Omental fat pad (tissue), 4 donors: ENCODE data around the gene SUN1. TPM values are rescaled to one million over a fixed set of nuclear protein-coding genes. Genes with fewer than 3 reads are reported as not detected.

Source experiments
- ATAC-seq: fragments of 150-250 bp; one replicate; pipeline ENCODE4 v1.9.1; 2016; ENCODE audit warnings: mild to moderate bottlenecking, moderate library complexity; ENCODE audit not compliant: low FRiP score
- DNase-seq: peaks from one replicate; pipeline ENCODE4 v3.0.0-alpha.2; 2019; ENCODE audit warnings: low spot score
- total RNA-seq, 4 donors: library from RNA; depleted of rRNA; stranded (reverse); fragments of >200 nt; gene quantifications; one replicate each; pipeline ENCODE4 v1.1.0, GENCODE V29; 2016
- TF ChIP-seq, protein P1 (sequence below), 3 donors: fragments of 450-650 bp; IDR thresholded peaks; one replicate each; pipeline ENCODE4 v1.5.1; 2016 to 2017; ENCODE audit warnings: antibody characterized with exemption in 3 of 3, mild to moderate bottlenecking in 3 of 3, moderate library complexity in 2 of 3

Gene SUN1
- total RNA-seq, 4 donors from 2014 or later, result 124 to 245 (median 174) TPM

DNA sequence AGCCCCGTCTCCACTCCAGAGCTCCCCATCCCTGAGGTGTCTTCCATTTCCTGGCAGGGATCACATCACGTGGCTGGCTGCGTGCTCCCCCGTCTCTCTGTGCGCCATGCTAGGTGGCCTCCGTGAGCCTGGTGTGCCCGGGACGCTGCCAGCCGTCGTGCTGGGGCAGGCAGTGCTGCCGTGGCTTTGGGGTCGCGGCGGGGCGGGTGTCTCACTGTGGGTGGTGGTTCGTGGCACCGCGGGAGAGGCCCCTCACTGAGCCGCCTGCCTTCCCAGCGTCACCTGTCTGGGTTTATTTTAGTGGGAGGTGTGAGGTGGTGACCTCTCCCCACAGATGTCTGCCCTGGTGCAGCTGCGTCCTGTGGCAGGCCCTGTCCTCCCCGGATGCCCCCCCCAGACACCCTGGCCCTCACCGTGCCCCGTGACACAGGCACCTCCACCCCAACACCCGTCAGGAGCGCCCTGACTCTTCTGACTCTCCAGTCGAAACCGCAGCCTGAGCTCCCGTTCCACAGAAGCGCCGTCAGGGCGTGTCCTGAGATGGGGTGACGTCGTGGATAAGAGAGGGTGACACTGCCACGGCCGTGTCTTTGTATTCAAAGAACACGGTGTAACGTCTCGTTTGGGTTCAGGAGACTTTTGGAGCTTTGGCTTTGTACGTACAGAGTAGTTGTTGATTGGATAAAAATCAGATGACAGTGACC lies 62.0 kb downstream of the SUN1 start:
- TF ChIP-seq, protein P1, sequence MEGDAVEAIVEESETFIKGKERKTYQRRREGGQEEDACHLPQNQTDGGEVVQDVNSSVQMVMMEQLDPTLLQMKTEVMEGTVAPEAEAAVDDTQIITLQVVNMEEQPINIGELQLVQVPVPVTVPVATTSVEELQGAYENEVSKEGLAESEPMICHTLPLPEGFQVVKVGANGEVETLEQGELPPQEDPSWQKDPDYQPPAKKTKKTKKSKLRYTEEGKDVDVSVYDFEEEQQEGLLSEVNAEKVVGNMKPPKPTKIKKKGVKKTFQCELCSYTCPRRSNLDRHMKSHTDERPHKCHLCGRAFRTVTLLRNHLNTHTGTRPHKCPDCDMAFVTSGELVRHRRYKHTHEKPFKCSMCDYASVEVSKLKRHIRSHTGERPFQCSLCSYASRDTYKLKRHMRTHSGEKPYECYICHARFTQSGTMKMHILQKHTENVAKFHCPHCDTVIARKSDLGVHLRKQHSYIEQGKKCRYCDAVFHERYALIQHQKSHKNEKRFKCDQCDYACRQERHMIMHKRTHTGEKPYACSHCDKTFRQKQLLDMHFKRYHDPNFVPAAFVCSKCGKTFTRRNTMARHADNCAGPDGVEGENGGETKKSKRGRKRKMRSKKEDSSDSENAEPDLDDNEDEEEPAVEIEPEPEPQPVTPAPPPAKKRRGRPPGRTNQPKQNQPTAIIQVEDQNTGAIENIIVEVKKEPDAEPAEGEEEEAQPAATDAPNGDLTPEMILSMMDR (IDR thresholded peaks at IDR 0.05), result no peak
- ATAC-seq, result no peak
- no peak for DNase-seq

- ATAC-seq (no peak), DNase-seq (no peak)
- TF ChIP-seq, protein P1 (IDR thresholded peaks at IDR 0.05), result no peak
Observed at GRCh38 chr7:894927-895450, 62.7 kb downstream of the SUN1 start.

DNA sequence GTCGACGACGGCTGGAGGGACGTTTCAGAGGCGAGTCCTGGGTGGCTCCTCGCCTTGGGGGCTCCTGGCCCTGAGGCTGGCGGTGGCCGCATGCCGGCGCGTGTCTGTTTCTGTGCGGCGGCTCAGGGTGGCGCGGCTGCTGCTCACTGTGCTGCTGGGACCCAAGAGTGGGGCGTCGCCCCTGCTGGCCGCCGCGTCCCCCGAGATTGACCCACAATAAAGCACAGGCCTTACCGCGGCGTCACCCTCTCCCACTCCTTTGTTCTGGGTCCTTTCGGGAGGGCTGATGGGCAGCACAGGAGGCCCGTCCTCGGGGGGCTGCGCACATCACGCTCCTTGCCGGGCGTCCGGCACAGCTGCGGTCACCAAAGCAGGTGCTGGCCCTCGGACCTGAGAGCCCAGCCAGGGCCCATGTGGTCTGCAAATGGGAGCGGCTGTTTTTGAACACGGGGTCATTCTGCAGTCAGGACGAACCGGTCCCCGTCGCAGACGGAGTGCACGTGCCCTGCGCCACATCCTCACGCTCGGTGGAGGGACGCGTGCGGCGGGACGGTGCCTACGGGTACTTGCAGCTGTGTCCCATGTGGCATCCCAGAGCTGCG lies 63.3 kb downstream of the SUN1 start:
- ATAC-seq (no peak), DNase-seq (no peak)
- TF ChIP-seq, protein P1 (IDR thresholded peaks at IDR 0.05), result no peak

- ATAC-seq (no peak), DNase-seq (no peak)
- TF ChIP-seq, protein P1 (IDR thresholded peaks at IDR 0.05), result no peak
Observed at GRCh38 chr7:896346-897075, 64.2 kb downstream of the SUN1 start.

- ATAC-seq, result peak; percentile 7
- TF ChIP-seq, protein P1 (IDR thresholded peaks at IDR 0.05), result no peak
Observed at GRCh38 chr7:897086-897485, 64.8 kb downstream of the SUN1 start.

GRCh38 chr7:897771-898376 lies 65.6 kb downstream of the SUN1 start:
- TF ChIP-seq, protein P1 (IDR thresholded peaks at IDR 0.05), result no peak
- ATAC-seq (no peak), DNase-seq (no peak)

More at GRCh38 chr7:897086-897485, 64.8 kb downstream of the SUN1 start:
- no peak for DNase-seq
